Heart right ventricle (tissue), 16 donors: ENCODE data around the gene HLTF. TPM values are rescaled to one million over a fixed set of nuclear protein-coding genes. Genes with fewer than 3 reads are reported as not detected.

ENCODE experiments used
- ATAC-seq, 8 donors: fragments of 200-7000 bp; cut with Tn5 transposase; one replicate each; pipeline ENCODE4 v1.9.1; 2020; ENCODE audit warnings: mild to moderate bottlenecking in 8 of 8, moderate library complexity in 8 of 8, moderate number of reproducible peaks in 1 of 8
- DNase-seq, 2 donors: peaks; one replicate each; pipeline ENCODE4 v3.0.0-alpha.2; 2020
- H3K27ac ChIP-seq, 10 donors: fragments of 200-600 bp; sonication (generic) in 2 of 10; one replicate each; pipeline versions ENCODE4 v1.5.0 to v1.8.0; 2020 to 2022; ENCODE audit warnings: mild to moderate bottlenecking in 3 of 10
- H3K27me3 ChIP-seq, 7 donors: fragments of 200-600 bp; one replicate each; pipeline ENCODE4 v1.8.0; 2021 to 2022; ENCODE audit warnings: mild to moderate bottlenecking in 2 of 7
- H3K36me3 ChIP-seq, 9 donors: fragments of 200-600 bp; sonication (generic) in 1 of 9; one replicate each; pipeline versions ENCODE4 v1.5.0 to v1.8.0; 2020 to 2022; ENCODE audit warnings: mild to moderate bottlenecking in 2 of 9
- H3K4me1 ChIP-seq, 9 donors: fragments of 200-600 bp; sonication (generic) in 1 of 9; one replicate each; pipeline versions ENCODE4 v1.5.0 to v1.8.0; 2020 to 2022; ENCODE audit warnings: mild to moderate bottlenecking in 4 of 9
- H3K4me3 ChIP-seq, 10 donors: fragments of 200-600 bp; sonication (generic) in 2 of 10; one replicate each; pipeline versions ENCODE4 v1.5.0 to v1.8.0; 2020 to 2022; ENCODE audit warnings: mild to moderate bottlenecking in 7 of 10, moderate library complexity in 2 of 10
- H3K9me3 ChIP-seq, 11 donors: fragments of 200-600 bp in 10 of 11; sonication (generic) in 2 of 11; one replicate each; pipeline versions ENCODE4 v1.5.0 to v1.8.0; 2013 to 2022; ENCODE audit warnings: mild to moderate bottlenecking in 2 of 11, control low read depth in 1 of 11, moderate library complexity in 1 of 11
- CTCF ChIP-seq, 9 donors: fragments of 200-600 bp; sonication (generic) in 2 of 9; IDR thresholded peaks; one replicate each; pipeline versions ENCODE4 v1.5.0 to v1.8.0; 2021 to 2022; ENCODE audit warnings: antibody characterized with exemption in 9 of 9, mild to moderate bottlenecking in 5 of 9, moderate library complexity in 1 of 9
- WGBS, 2 donors: extraction: QIAGEN DNeasy Blood & Tissue Kit; methylation state at CpG; one replicate each; pipeline ENCODE4 v1.1.7; 2013; ENCODE audit warnings: inconsistent platforms in 1 of 2; 5-methylcytosine and 5-hydroxymethylcytosine counted together
- intact Hi-C, 10 donors: fragments of 100-400 bp; cut with DNase I; formaldehyde crosslinking; loops; one replicate each; pipeline versions ENCODE4 v1.11.1 to v1.14.2; 2022
- polyA plus RNA-seq, 2 donors: library from polyadenylated mRNA; stranded (reverse); fragments of 200-250 nt; gene quantifications; one replicate each; pipeline ENCODE4 v1.2.3, GENCODE V29; 2013
- total RNA-seq, 10 donors: library from RNA; stranded (reverse); fragmentation: NEBNext Ultra II Directional in 3 of 10; extraction: Animal tissue kit (Norgen Biotek cat#: 25700) in 3 of 10; gene quantifications; one replicate each; pipeline versions ENCODE4 v1.2.1 to v1.2.4, GENCODE V29; 2021 to 2023
- donor health status: Arrhythmogenic right ventricular cardiomyopathy.
- donor health status: ischemic (EF 13 %, LVEDD 7.1; RV severe dilation, severe dysfunction).
- donor health status: healthy with polysubstance abuse.
- donor health status: DM: no; HTN: yes; CAD: no.
- donor health status: DM: no; HTN: no; CAD: no.
- donor health status: ischemic (EF 25% LVEDD 6.9; RV normal size, moderate dysfunction).
- donor health status: ischemic (EF 25% LVEDD 5.7; RV mildly dilated, moderate dysfunction).
- donor health status: healthy.
- donor health status: DM: yes; HTN: yes; CAD: no.
- donor health status: Ischemic cardiomyopathy.
- donor health status: ischemic (EF 35%, LVEDD 5.7; RV mildly dilated, moderate dysfunction).
- donor health status: nonischemic (EF 11% LVEDD 7.7; RV severe dilation, severe dysfunction).
- donor health status: DM: yes; HTN: yes; CAD: no.
- donor health status: PGD.
- donor health status: ischemic (EF 29% LVEDD 5.4; RV normal size, mild dysfunction).
- donor health status: nonischemic (EF 23%, LVEDD 6.1; RV moderate dilation, normal function).

Gene HLTF
- total and polyA plus RNA-seq, 12 donors = 4.5 to 38.6 (median 26.0) TPM

GRCh38 chr3:149095487-149095886 is 9.2 kb upstream of the HLTF start:
- TF ChIP-seq CTCF (IDR thresholded peaks at IDR 0.05) = no peak
- no peaks in the 10 kb centered on the region for H3K36me3 ChIP-seq
- H3K4me1 ChIP-seq = peaks cover 0 to 7% (median 0%) of the 10 kb centered on the region in 9 donors
- ATAC-seq (no peak), DNase-seq (no peak)
- intact Hi-C loops = no loop called here
- H3K27ac ChIP-seq = no peak overlapping the region
- no peak overlapping the region for H3K4me3 ChIP-seq
- WGBS, 2 donors = 91 to 97% methylated on average over 4 of the region's 4 CpGs
- no peaks in the 10 kb centered on the region for H3K27me3 ChIP-seq
- H3K9me3 ChIP-seq = no peaks in the 10 kb centered on the region

GRCh38 chr3:149091983-149092382 is 5.7 kb upstream of the HLTF start:
- TF ChIP-seq CTCF (IDR thresholded peaks at IDR 0.05) = no peak
- intact Hi-C loops = no loop called here
- ATAC-seq = no peak
- H3K36me3 ChIP-seq = no peaks in the 10 kb centered on the region
- WGBS, 2 donors = 90 to 92% methylated on average over 4 of the region's 4 CpGs
- H3K27me3 ChIP-seq = no peaks in the 10 kb centered on the region
- H3K4me3 ChIP-seq = no peak overlapping the region
- H3K9me3 ChIP-seq = no peaks in the 10 kb centered on the region
- peaks cover 0 to 8% (median 0%) of the 10 kb centered on the region in 9 donors for H3K4me1 ChIP-seq
- no peak for DNase-seq
- H3K27ac ChIP-seq = no peak overlapping the region

GRCh38 chr3:149090907-149091306 is 4.6 kb upstream of the HLTF start:
- ATAC-seq (no peak), DNase-seq (no peak)
- Histone ChIP-seq H3K27ac (no peak overlapping the region), H3K36me3 (no peaks in the 10 kb centered on the region), H3K9me3 (no peaks in the 10 kb centered on the region), H3K4me1 (peaks cover 0 to 10% (median 0%) of the 10 kb centered on the region in 9 donors), H3K4me3 (no peak overlapping the region), H3K27me3 (no peaks in the 10 kb centered on the region)
- 80 to 83% methylated on average over 3 of the region's 3 CpGs for WGBS, 2 donors
- no peak for TF ChIP-seq CTCF (IDR thresholded peaks at IDR 0.05)
- intact Hi-C loops = no loop called here

- no peaks in the 10 kb centered on the region for H3K27me3 ChIP-seq
- peaks cover 0 to 9% (median 3%) of the 10 kb centered on the region in 9 donors for H3K4me1 ChIP-seq
- H3K27ac ChIP-seq = no peak overlapping the region
- no peak for ATAC-seq
- TF ChIP-seq CTCF (IDR thresholded peaks at IDR 0.05) = no peak
- intact Hi-C loops = no loop called here
- H3K9me3 ChIP-seq = no peaks in the 10 kb centered on the region
- no peak for DNase-seq
- WGBS, 2 donors = 94 to 96% methylated on average over 1 of the region's 1 CpG
- no peaks in the 10 kb centered on the region for H3K36me3 ChIP-seq
- H3K4me3 ChIP-seq = no peak overlapping the region
These were observed 4.1 kb upstream of the HLTF start for GRCh38 chr3:149090461-149090860.
